ENCODE measurements around the gene PTGER4.
"Not testable (repeated sequence)": the region's sequence is repeated elsewhere in the genome, so short reads cannot be mapped to it uniquely, and the experiment has no call there.

PTGER4 gene

DNA sequence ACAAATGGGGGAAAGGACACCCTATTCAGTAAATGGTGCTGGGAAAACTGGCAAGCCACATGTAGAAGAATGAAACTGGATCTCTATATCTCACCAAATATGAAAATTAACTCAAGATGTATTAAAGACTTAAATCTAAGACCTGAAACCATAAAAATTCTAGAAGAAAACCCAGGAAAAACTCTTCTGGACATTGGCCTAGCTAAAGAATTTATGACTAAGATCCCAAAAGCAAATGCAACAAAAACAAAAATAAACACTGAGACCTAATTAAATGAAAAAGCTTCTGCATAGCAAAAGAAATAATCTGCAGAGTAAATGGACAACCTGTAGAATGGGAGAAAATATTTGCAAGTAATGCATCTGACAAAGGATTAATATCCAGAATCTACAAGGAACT lies 23.6 kb upstream of the PTGER4 start:
- not testable (repeated sequence) for DNase-seq (ENCODE audit: low spot score in 2 of 2); H3K9me3 Mint-ChIP-seq; H3K27ac Mint-ChIP-seq; H3K4me3 Mint-ChIP-seq; H3K36me3 Mint-ChIP-seq; ATAC-seq
- peaks cover 44% of the 10 kb centered on the region for H3K4me1 Mint-ChIP-seq

DNA sequence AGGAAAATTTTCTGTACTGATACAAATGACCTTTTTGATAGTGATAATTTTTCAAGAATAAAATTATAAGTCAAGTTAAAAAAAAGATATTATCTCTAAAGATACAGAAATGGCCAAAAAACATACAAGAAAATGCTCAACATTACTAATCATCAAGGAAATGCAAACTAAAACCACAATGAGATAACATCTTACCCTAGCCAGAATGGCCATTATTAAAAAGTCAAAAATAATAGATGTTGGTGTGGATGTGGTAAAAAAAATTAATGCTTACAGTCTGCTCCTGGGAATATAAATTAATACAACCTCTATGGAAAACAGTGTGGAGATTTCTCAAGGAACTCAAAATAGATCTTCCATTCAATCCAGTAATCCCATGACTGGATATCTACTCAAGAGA lies 22.9 kb upstream of the PTGER4 start:
- Mint-ChIP-seq H3K27ac (no peak overlapping the region), H3K4me1 (peaks cover 44% of the 10 kb centered on the region)

DNA sequence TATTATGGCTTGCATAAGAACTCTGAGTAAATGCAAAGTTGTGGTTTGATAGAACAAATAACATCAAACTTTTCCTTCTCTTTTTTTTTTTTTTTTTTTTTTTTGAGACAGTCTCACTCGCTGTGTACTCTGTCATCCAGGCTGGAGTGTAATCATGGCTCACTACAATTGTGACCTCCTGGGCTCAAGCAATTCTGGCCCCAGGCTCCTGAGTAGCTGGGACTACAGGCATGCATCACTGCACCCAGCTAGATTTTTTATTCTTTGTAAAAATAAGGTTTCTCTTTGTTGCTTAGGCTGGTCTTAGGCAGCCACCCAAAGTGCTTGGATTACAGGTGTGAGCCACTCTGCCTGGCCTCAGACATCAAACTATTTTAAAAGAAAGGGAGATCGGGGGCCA lies 19.0 kb upstream of the PTGER4 start:
- H3K4me3 Mint-ChIP-seq = no peak overlapping the region
- no peak overlapping the region for H3K27ac Mint-ChIP-seq
- H3K9me3 Mint-ChIP-seq = no peaks in the 10 kb centered on the region
- peaks cover 6% of the 10 kb centered on the region for H3K4me1 Mint-ChIP-seq
- ATAC-seq (no peak), DNase-seq (ENCODE audit: low spot score in 2 of 2) (no peak)
- no peaks in the 10 kb centered on the region for H3K36me3 Mint-ChIP-seq

More for the DNA sequence above, 22.9 kb upstream of the PTGER4 start:
- ATAC-seq (no peak), DNase-seq (ENCODE audit: low spot score in 2 of 2) (no peak)
- no peaks in the 10 kb centered on the region for H3K9me3 Mint-ChIP-seq
- H3K4me3 Mint-ChIP-seq = no peak overlapping the region
- H3K36me3 Mint-ChIP-seq = no peaks in the 10 kb centered on the region

DNA sequence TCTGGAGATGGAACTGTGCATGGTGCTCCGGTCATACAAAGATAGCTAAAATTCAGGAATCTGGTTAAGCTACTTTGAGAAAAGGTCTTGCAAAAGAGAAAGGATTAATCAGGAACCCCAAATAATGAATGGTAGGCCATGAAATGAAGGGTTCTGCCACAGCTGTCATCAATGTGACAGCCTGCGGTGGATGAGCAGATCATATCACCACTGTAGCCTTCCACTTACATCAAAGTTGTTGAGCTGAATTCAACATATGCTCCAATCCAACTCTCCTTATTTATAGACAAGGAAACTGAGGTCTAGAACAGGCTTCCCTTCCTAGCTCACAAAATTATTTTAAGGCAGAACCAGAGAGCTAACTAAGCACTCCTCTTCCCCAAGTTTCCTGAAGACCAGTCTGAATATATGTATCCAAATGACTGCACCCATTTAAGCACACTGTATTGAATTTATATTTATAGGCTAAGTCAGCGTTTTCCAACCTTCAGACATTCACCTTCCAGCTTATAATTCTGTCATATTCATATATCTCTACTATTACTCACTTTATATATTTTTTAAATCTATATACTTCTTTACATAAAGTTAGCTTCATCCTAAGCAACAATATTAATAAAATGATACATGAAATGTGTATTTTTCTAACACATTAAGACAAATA lies 13.9 kb upstream of the PTGER4 start:
- Mint-ChIP-seq H3K4me1 (peaks cover 21% of the 10 kb centered on the region), H3K4me3 (no peak overlapping the region), H3K27ac (no peak overlapping the region), H3K36me3 (no peaks in the 10 kb centered on the region), H3K9me3 (no peaks in the 10 kb centered on the region)
- DNase-seq (ENCODE audit: low spot score in 2 of 2) = no peak
- no peak for ATAC-seq

DNA sequence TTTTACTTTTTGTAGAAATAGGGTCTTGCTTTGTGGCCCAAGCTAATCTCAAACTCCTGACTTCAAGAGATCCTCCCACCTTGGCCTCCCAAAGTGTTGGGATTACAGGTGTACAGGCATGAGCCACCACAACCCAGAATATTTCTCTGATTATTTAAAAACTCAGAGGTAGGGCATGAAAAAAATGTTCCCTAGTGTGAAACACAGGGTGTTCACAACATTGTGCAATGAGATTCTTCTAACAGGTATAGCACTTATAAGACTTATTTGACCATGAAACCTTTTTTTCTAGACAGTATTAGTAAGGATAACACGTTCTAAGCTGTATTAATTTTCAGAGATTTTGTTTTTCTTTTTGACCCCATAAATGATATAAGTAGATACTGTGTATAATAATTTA lies 13.1 kb upstream of the PTGER4 start:
- ATAC-seq = no peak
- no peak for DNase-seq (ENCODE audit: low spot score in 2 of 2)
- Mint-ChIP-seq H3K4me1 (peaks cover 21% of the 10 kb centered on the region), H3K4me3 (no peak overlapping the region), H3K36me3 (no peaks in the 10 kb centered on the region), H3K27ac (no peak overlapping the region), H3K9me3 (no peaks in the 10 kb centered on the region)

DNA sequence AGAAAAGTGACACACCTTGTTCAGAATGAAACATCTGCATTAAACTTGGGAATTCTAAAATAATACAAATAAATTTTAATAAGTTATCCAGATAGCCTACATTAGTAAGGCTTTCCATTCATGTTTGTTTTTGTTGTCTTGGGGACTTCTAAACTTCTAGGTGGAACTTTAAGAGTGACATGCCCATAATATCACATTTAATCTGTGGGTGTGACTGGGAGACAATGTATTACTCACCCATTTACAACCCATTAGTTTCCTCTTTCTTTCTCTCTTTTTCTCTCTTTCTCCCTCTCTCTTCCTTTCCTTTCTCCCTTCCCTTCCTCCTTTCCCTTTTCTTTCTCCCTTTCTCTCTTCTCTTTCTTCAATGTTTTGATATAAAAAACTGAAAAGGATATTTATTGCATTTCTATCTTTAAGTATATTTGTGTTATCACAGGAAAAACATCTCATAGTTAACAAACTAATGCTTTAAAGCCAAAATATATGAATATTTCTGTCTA lies 12.5 kb upstream of the PTGER4 start:
- Mint-ChIP-seq H3K36me3 (no peaks in the 10 kb centered on the region), H3K9me3 (no peaks in the 10 kb centered on the region), H3K27ac (no peak overlapping the region), H3K4me3 (no peak overlapping the region), H3K4me1 (peaks cover 21% of the 10 kb centered on the region)
- ATAC-seq (no peak), DNase-seq (ENCODE audit: low spot score in 2 of 2) (no peak)

DNA sequence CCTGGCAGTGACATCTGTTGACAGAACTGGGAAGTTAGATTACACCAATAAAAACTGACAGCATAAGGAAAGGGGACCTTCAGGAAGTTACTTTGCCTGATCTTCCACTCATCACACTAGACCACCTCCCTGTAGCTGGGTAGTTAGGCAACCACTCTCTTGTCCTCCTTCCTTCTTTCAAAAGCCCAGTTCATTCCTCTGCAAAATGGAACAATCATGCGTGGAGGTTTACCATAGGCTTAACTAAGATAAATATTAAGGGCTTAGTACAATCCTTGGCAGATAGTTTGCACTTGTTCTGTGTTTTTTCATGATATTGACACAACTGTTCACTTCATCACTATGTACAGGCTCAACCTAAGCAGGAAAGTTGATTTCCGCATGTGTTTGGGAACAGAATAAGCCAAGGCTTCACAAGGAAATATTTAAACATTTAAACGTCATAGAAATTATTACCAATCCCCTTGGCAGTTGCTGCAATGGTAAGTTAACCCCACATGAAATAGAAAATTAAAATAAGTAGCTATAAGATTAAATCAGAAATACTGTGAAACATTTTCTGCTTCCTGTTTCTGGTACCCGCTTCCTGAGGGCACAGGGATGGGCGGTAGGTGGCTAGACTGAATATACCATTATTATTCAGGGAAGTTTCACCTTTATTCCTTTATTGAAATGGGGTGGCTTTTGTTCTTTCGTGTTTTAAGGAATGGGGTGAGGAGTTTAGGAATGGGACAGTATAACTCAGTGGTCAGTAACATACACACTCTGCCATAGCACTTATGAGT lies 9.9 kb upstream of the PTGER4 start:
- Mint-ChIP-seq H3K9me3 (no peaks in the 10 kb centered on the region), H3K36me3 (no peaks in the 10 kb centered on the region), H3K4me1 (peaks cover 36% of the 10 kb centered on the region), H3K4me3 (no peak overlapping the region), H3K27ac (no peak overlapping the region)
- ATAC-seq (no peak), DNase-seq (ENCODE audit: low spot score in 2 of 2) (no peak)

DNA sequence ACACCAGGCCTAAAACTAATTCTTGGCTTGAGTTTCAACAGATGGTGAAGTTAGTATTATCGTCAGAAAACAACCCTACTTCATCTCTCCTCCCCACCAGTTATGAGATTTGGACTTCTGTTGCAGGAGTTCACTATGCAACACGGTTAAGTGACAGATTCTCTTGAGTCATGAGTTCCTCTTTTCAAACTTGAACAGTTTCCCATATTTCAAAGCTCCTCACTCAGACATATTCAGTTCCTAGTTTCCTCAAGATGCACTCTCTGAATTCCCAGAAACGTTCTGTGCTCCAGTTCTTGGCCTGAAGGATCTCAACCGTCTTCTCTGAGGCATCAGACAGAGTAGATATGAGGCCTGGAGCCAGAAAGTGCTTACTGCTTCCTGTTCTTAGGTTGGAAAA lies 7.3 kb upstream of the PTGER4 start:
- H3K9me3 Mint-ChIP-seq = no peaks in the 10 kb centered on the region
- ATAC-seq = no peak
- peaks cover 57% of the 10 kb centered on the region for H3K4me1 Mint-ChIP-seq
- no peak overlapping the region for H3K4me3 Mint-ChIP-seq
- H3K36me3 Mint-ChIP-seq = no peaks in the 10 kb centered on the region
- H3K27ac Mint-ChIP-seq = no peak overlapping the region
- DNase-seq (ENCODE audit: low spot score in 2 of 2) = no peak

DNA sequence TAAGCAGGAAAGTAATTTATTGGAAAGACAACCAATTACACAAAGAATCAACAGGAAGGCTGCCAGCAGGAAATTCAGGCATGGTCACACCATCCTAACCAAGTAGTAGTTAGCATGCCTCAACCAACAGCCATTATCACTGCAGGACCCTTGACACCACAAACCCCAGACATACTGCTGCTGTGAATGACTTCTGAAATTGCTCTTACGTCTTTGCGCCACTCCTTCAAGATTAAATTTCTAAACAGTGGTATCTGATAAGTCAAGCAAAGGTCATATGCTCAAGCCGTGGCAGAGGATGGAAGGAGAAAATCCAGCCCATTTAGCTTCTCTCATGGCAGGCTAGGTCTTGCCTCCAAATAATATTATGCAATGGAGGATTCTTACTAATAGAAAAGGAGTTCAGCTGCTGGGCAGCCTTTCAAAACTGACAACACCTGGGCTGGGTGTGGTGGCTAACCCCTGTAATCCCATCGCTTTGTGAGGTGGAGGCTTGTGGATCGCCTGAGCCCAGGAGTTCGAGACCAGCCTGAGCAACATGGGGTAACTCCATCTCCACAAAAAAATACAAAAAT lies 5.0 kb upstream of the PTGER4 start:
- Mint-ChIP-seq H3K9me3 (no peaks in the 10 kb centered on the region), H3K4me1 (peaks cover 66% of the 10 kb centered on the region), H3K36me3 (peaks cover 13% of the 10 kb centered on the region), H3K27ac (peak overlapping the region; percentile 86), H3K4me3 (no peak overlapping the region)
- no peak for ATAC-seq
- DNase-seq (ENCODE audit: low spot score in 2 of 2) = no peak

DNA sequence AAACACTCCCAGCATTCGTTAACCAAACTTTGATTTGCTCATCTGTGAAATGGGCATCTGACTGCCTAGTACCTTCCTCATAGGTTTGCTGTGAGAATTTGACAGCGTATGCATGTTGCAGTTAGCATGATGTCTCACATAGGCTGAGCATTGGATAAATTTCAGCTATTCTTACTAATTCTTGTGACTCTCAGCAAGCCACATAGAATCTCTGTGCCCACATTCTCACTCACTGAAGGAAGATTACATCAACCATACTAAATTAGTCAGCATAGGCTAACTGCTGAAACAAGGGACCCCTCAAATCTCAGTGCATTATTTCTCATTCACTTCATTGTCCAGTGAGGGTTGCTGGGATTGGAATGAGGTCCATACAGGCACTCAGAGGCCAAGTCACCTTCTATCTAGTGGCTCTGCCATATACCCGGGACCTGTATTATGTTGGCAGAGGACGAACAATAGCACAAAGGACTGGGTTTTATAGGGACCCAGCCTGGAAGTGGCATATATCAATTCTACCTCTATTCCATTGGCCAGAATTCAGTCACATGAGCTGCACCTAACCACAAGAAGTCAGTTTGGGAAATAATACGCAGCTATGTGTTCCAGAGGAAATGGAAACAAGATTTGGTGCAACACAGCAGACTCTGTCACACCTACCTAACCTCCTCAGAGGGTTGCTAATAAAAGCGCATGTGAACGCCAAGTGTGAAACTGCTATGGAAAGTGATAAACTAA lies 4.2 kb upstream of the PTGER4 start:
- Mint-ChIP-seq H3K4me3 (peak overlapping the region; percentile 99), H3K27ac (peak overlapping the region; percentile 86), H3K9me3 (no peaks in the 10 kb centered on the region), H3K4me1 (peaks cover 58% of the 10 kb centered on the region), H3K36me3 (peaks cover 21% of the 10 kb centered on the region)
- DNase-seq (ENCODE audit: low spot score in 2 of 2) = no peak
- peak; percentile 71 for ATAC-seq

DNA sequence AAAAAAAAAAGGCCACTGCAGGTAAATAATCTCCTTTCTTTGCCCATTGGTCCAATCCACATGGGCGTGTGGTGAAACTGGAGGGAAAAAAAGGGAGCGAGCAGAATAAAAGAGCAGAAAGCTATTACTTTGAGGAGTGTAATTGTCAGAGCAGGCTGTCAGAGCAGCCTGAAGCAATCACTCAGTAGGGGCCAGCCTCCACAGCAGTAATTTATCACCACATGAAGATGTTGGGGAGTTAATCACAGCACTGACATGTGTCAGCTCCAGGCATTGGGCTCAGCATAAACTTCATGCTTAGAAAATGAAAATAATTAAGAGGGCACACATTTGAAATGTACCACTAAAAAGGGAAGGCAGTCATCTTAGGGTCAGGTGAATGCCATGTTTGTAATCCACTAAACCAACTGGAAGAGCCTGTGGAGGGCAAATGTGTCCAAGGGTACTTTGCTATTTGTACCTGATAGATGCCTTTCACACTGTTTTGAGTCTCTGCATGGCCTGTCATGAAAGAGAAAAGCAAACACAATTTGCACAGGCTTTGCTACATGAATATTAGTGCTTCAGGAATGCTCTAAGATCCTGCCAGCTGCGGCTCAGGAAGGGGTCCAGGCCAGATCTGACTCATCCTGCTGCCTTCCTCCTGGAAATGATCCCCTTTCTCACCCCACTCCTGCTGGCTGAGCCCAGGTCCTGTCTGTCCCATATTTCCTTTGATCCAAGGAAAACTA lies 2.9 kb upstream of the PTGER4 start:
- no peak overlapping the region for H3K27ac Mint-ChIP-seq
- no peak for ATAC-seq
- DNase-seq (ENCODE audit: low spot score in 2 of 2) = no peak
- H3K36me3 Mint-ChIP-seq = peaks cover 33% of the 10 kb centered on the region
- peak overlapping the region; percentile 99 for H3K4me3 Mint-ChIP-seq
- peaks cover 57% of the 10 kb centered on the region for H3K4me1 Mint-ChIP-seq
- no peaks in the 10 kb centered on the region for H3K9me3 Mint-ChIP-seq

DNA sequence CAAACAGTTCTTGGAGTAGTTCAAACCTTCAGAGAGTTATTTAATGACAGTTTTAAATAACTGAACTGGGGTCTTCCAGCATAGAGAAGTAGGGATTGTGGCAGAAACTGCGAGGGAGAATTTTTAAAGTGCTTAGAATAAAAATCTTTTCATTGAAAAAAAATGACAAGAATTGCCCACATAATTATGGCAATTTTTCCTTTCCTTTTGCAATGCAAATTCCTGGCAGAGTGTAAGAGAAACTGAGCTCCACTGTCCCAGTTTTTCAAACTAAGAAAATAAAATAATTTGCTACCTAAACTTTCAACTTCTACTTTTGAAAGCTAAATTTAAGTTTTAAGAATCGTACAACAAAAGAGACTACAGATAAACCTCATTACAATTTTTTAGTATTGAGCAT lies 2.3 kb upstream of the PTGER4 start:
- Mint-ChIP-seq H3K4me1 (peaks cover 55% of the 10 kb centered on the region), H3K36me3 (peaks cover 40% of the 10 kb centered on the region), H3K4me3 (peak overlapping the region; percentile 99), H3K9me3 (no peaks in the 10 kb centered on the region), H3K27ac (no peak overlapping the region)
- no peak for DNase-seq (ENCODE audit: low spot score in 2 of 2)
- ATAC-seq = no peak

DNA sequence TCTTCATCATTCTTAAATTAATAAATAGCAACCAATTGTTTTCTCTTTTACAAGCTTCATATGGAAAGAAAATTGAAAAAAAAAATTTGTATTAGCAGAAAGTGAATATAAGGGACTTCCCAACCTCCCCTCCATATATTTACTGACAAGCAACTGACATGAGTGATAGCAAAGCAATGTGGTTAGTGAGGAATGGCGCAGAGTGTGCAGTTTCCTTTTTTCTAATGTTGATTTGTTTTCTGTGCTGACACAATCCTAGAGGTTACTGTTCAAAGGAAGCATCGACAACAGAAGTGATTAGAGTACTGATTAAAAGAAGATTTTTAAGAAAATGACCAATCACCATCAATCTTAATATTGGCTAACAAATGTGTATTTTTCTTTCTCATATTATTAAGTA lies 1.7 kb upstream of the PTGER4 start:
- Mint-ChIP-seq H3K4me3 (peak overlapping the region; percentile 99), H3K9me3 (no peaks in the 10 kb centered on the region), H3K27ac (peak overlapping the region; percentile 99), H3K36me3 (peaks cover 46% of the 10 kb centered on the region), H3K4me1 (peaks cover 50% of the 10 kb centered on the region)
- DNase-seq (ENCODE audit: low spot score in 2 of 2) (no peak), ATAC-seq (no peak)

DNA sequence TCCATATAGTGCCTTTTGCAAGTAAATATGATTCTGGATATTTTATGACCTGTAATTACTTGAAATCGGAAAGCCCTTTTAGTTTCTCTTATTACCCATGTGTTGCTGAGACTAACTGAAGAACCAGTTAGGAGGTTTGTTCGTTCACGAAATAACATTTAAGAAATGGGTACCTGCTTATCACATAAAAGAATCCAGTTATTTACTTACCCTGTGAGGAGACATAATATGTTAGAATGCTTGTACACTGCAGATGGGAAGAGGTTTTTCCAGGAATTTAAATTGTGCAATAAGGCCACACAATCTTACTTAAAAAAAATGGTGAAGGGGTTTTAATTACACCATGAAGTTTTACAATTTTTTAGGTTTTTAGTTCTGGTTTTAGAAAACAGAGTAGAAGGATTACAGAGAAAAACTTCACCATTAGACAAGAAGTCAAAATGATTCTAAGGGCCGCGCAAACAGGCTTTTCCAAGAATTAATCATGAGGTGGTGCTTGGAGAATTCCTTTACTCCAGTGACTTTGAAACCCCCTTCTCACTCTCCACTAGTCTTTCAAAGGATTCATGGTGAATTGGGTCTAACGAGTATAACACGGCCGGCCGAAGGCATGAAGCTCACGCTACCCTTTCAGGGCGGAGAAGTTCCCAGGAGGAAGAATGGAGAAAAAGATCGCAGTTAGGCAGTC lies 1.1 kb upstream of the PTGER4 start:
- Mint-ChIP-seq H3K9me3 (no peaks in the 10 kb centered on the region), H3K27ac (peak overlapping the region; percentile 99), H3K36me3 (peaks cover 51% of the 10 kb centered on the region), H3K4me1 (peaks cover 49% of the 10 kb centered on the region), H3K4me3 (peak overlapping the region; percentile 99)
- no peak for ATAC-seq
- no peak for DNase-seq (ENCODE audit: low spot score in 2 of 2)

Measured in stimulated activated effector memory CD8-positive, alpha-beta T cell treated with anti-CD3 and anti-CD28 coated beads, Interleukin-12 subunit alpha, Interleukin-12 subunit beta, amount 100 ng/mL, for 72 hours (primary cell).